Fibroblast of lung (primary cell): ENCODE data around the gene NUCB1.

Experiments used
- CTCF ChIP-seq, 2 donors: IDR thresholded peaks in 1 of 2; conservative IDR thresholded peaks in 1 of 2; 1 replicate in 1 of 2; 2 replicates in 1 of 2; pipeline ENCODE4 v1.5.1; 2011 to 2012; ENCODE audit warnings: low read length in 2 of 2, control low read depth in 1 of 2, inconsistent platforms in 1 of 2, low read depth in 1 of 2, mild to moderate bottlenecking in 1 of 2
- EZH2 ChIP-seq: IDR thresholded peaks from 2 replicates; pipeline ENCODE4 v1.5.1; 2012; ENCODE audit warnings: low read length, control low read depth, mild to moderate bottlenecking; ENCODE audit errors: missing control alignments

DNA sequence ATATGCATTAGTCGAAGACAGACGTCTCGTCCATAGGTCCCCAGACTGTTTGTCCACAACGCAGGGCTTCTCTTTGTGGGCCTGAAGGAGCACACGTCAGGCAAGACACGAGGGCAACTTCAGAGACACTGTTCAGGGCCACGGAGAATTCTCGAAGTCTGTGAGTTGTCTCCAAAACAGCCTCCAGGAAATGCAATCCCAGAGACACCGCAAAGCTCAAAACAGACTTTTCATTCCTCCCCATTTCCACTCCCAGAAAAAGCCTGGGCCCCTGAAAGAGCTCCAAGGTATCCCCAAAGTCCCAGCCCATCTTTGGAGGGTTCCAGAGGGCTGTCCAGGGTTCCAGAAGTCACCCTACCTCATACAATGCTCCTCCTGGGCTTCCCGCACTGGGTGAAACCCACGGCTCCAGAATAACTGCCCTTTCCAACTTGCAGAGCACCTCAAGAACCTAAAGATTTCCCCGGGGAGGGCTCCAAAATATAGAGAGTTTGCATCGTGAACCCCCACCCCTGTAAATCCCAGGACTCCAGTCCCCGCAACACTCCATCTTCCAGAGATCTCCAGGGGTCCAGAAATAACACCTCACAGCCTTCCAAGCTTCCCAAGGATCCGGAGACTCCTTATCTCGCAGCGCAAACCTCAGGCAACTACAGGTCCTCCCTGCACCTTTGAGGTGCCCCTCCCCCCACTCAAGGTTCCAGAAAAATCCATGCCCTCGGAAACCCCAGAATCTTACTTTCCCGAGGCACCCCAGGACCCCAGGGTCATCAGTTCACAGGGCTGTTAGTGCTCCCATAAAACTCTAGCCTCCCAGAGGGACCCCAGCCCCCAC, 64.3 kb downstream of the NUCB1 start:
- TF ChIP-seq CTCF (conservative IDR thresholded peaks at IDR 0.05 in 1 of 2, IDR thresholded peaks at IDR 0.05 in 1 of 2; ENCODE audit: low read depth in 1 of 2, low read length in 2 of 2) (no peak), EZH2 (no peak)
